Vagina (tissue), 2 donors: ENCODE measurements around the gene WEE1.

Experiments
- POLR2AphosphoS5 ChIP-seq, 2 donors: sonication (generic); formaldehyde crosslinking; IDR thresholded peaks; one replicate each; pipeline ENCODE4 v1.9.0; 2017; ENCODE audit warnings: antibody characterized with exemption in 2 of 2, mild to moderate bottlenecking in 2 of 2, low read depth in 1 of 2; ENCODE audit not compliant: insufficient read depth in 1 of 2
- TF ChIP-seq, protein P1 (sequence below), 3 experiments: fragments of 450-650 bp in 2 of 3; fragments of 200-600 bp in 1 of 3; sonication (generic) in 1 of 3; IDR thresholded peaks; one replicate each; pipeline ENCODE4 v1.5.1; 2017 to 2019; ENCODE audit warnings: antibody characterized with exemption in 3 of 3, mild to moderate bottlenecking in 2 of 3, moderate library complexity in 2 of 3

GRCh38 chr11:9550191-9550628 is 23.3 kb upstream of the WEE1 start:
- TF ChIP-seq, protein P1, sequence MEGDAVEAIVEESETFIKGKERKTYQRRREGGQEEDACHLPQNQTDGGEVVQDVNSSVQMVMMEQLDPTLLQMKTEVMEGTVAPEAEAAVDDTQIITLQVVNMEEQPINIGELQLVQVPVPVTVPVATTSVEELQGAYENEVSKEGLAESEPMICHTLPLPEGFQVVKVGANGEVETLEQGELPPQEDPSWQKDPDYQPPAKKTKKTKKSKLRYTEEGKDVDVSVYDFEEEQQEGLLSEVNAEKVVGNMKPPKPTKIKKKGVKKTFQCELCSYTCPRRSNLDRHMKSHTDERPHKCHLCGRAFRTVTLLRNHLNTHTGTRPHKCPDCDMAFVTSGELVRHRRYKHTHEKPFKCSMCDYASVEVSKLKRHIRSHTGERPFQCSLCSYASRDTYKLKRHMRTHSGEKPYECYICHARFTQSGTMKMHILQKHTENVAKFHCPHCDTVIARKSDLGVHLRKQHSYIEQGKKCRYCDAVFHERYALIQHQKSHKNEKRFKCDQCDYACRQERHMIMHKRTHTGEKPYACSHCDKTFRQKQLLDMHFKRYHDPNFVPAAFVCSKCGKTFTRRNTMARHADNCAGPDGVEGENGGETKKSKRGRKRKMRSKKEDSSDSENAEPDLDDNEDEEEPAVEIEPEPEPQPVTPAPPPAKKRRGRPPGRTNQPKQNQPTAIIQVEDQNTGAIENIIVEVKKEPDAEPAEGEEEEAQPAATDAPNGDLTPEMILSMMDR (IDR thresholded peaks at IDR 0.05), result no peak
- TF ChIP-seq POLR2AphosphoS5 (IDR thresholded peaks at IDR 0.05; ENCODE audit: insufficient read depth in 1 of 2, low read depth in 1 of 2), result no peak
